Sigmoid colon (tissue), 7 donors: ENCODE measurements around the gene METRN. TPM values are rescaled to one million over a fixed set of nuclear protein-coding genes. Genes with fewer than 3 reads are reported as not detected.

Source experiments
- DNase-seq: peaks from one replicate; pipeline ENCODE4 v3.0.0-alpha.2; 2019
- H3K27ac ChIP-seq, 4 donors: fragments of 200-600 bp; sonication (generic); one replicate each; pipeline ENCODE4 v1.5.1; 2016 to 2019; ENCODE audit warnings: mild to moderate bottlenecking in 1 of 4
- H3K27me3 ChIP-seq, 3 donors: fragments of 200-600 bp; sonication (generic); one replicate each; pipeline ENCODE4 v1.5.1; 2019; ENCODE audit warnings: mild to moderate bottlenecking in 1 of 3
- H3K36me3 ChIP-seq, 4 donors: fragments of 200-600 bp; sonication (generic); one replicate each; pipeline ENCODE4 v1.5.1; 2016 to 2019
- H3K4me1 ChIP-seq, 4 donors: fragments of 200-600 bp; sonication (generic); one replicate each; pipeline ENCODE4 v1.5.1; 2017 to 2019
- H3K4me3 ChIP-seq, 4 donors: fragments of 200-600 bp; sonication (generic); one replicate each; pipeline ENCODE4 v1.5.1; 2017 to 2019; ENCODE audit warnings: mild to moderate bottlenecking in 2 of 4, moderate library complexity in 1 of 4
- H3K9me3 ChIP-seq, 4 donors: fragments of 200-600 bp in 3 of 4; sonication (generic) in 3 of 4; one replicate each; pipeline versions ENCODE4 v1.5.1 to v1.6.1; 2013 to 2019
- CTCF ChIP-seq, 4 experiments: fragments of 450-650 bp in 3 of 4; fragments of 200-600 bp in 1 of 4; IDR thresholded peaks; one replicate each; pipeline ENCODE4 v1.5.1; 2016 to 2019; ENCODE audit warnings: antibody characterized with exemption in 4 of 4, mild to moderate bottlenecking in 3 of 4, moderate library complexity in 2 of 4
- EP300 ChIP-seq, 4 donors: sonication (generic); formaldehyde crosslinking; IDR thresholded peaks; one replicate each; pipeline ENCODE4 v1.6.1; 2017; ENCODE audit warnings: antibody characterized with exemption in 4 of 4
- POLR2A ChIP-seq, 2 donors: fragments of 450-650 bp; IDR thresholded peaks; one replicate each; pipeline ENCODE4 v1.6.1; 2016; ENCODE audit warnings: antibody characterized with exemption in 2 of 2, mild to moderate bottlenecking in 2 of 2, moderate library complexity in 2 of 2
- POLR2AphosphoS5 ChIP-seq, 4 donors: sonication (generic); formaldehyde crosslinking; IDR thresholded peaks; one replicate each; pipeline ENCODE4 v1.6.1; 2017; ENCODE audit warnings: antibody characterized with exemption in 4 of 4
- WGBS, 2 donors: extraction: QIAGEN DNeasy Blood & Tissue Kit; methylation state at CpG; one replicate each; pipeline ENCODE4 v1.1.7; 2013; 5-methylcytosine and 5-hydroxymethylcytosine counted together
- intact Hi-C: fragments of 100-400 bp; cut with DNase I; formaldehyde crosslinking; loops from one replicate; pipeline ENCODE4 v1.15.1; 2023
- polyA plus RNA-seq, 3 donors: library from polyadenylated mRNA; stranded (reverse); fragments of 200-250 nt; gene quantifications; one replicate each; pipeline ENCODE4 v1.2.3, GENCODE V29; 2013
- total RNA-seq, 4 donors: library from RNA; depleted of rRNA; stranded (reverse); fragments of >200 nt; gene quantifications; one replicate each; pipeline ENCODE4 v1.1.0, GENCODE V29; 2016
- donor health status: healthy with polysubstance abuse.
- donor health status: Bipolar disorder and iron deficiency.
- donor health status: healthy.

Gene METRN
- total and polyA plus RNA-seq, 7 donors = 16.5 to 49.9 (median 31.8) TPM

- H3K27ac ChIP-seq = no peak overlapping the region
- no peaks in the 10 kb centered on the region for H3K36me3 ChIP-seq
- intact Hi-C loops = no loop called here
- peaks cover 0 to 19% (median 11%) of the 10 kb centered on the region in 4 donors for H3K4me1 ChIP-seq
- no peak for DNase-seq
- WGBS, 2 donors = 68 to 76% methylated on average over 7 of the region's 7 CpGs
- peaks cover 75 to 98% (median 97%) of the 10 kb centered on the region in 3 donors for H3K27me3 ChIP-seq
- TF ChIP-seq CTCF (IDR thresholded peaks at IDR 0.05) = no peak
- H3K4me3 ChIP-seq = no peak overlapping the region
- H3K9me3 ChIP-seq = no peaks in the 10 kb centered on the region
Measured at GRCh38 chr16:704047-704446, 10.9 kb upstream of the METRN start.

- H3K36me3 ChIP-seq = no peaks in the 10 kb centered on the region
- DNase-seq = no peak
- no peak overlapping the region for H3K27ac ChIP-seq
- no peaks in the 10 kb centered on the region for H3K9me3 ChIP-seq
- WGBS, 2 donors = 11 to 15% methylated on average over 50 of the region's 50 CpGs
- no peak for TF ChIP-seq EP300 (IDR thresholded peaks at IDR 0.05)
- no peak for TF ChIP-seq CTCF (IDR thresholded peaks at IDR 0.05)
- TF ChIP-seq POLR2A (IDR thresholded peaks at IDR 0.05) = no peak
- no peak for TF ChIP-seq POLR2AphosphoS5 (IDR thresholded peaks at IDR 0.05)
- H3K27me3 ChIP-seq = peaks cover 72 to 98% (median 96%) of the 10 kb centered on the region in 3 donors
- H3K4me1 ChIP-seq = peaks cover 0 to 21% (median 12%) of the 10 kb centered on the region in 4 donors
- no peak overlapping the region for H3K4me3 ChIP-seq
- intact Hi-C loops = no loop called here
Measured at GRCh38 chr16:704552-705380, 10.2 kb upstream of the METRN start.

- H3K27me3 ChIP-seq = peaks cover 68 to 98% (median 96%) of the 10 kb centered on the region in 3 donors
- H3K4me3 ChIP-seq = no peak within 1 kb of the TSS
- intact Hi-C loops = no loop called here
- H3K9me3 ChIP-seq = no peaks in the 10 kb centered on the region
- peaks cover 0 to 24% (median 15%) of the 10 kb centered on the region in 4 donors for H3K4me1 ChIP-seq
- no peak for DNase-seq
- no peaks in the 10 kb centered on the region for H3K36me3 ChIP-seq
- WGBS, 2 donors = 1 to 2% methylated on average over 115 of the region's 115 CpGs
- TF ChIP-seq POLR2A (IDR thresholded peaks at IDR 0.05) (no peak), EP300 (IDR thresholded peaks at IDR 0.05) (no peak), POLR2AphosphoS5 (IDR thresholded peaks at IDR 0.05) (no peak), CTCF (IDR thresholded peaks at IDR 0.05) (no peak)
- no peak within 1 kb of the TSS for H3K27ac ChIP-seq
Measured at GRCh38 chr16:705431-706188, 9.3 kb upstream of the METRN start, which contains the start of gene FBXL16. Gene FBXL16, minus strand, starts transcription at chr16:705801. Its CDS starts 8,396 bp downstream, at chr16:697405.

- 4 to 6% methylated on average over 49 of the region's 49 CpGs for WGBS, 2 donors
- TF ChIP-seq CTCF (IDR thresholded peaks at IDR 0.05) (no peak), POLR2AphosphoS5 (IDR thresholded peaks at IDR 0.05) (no peak), EP300 (IDR thresholded peaks at IDR 0.05) (no peak), POLR2A (IDR thresholded peaks at IDR 0.05) (no peak)
- H3K9me3 ChIP-seq = no peaks in the 10 kb centered on the region
- peaks cover 66 to 98% (median 96%) of the 10 kb centered on the region in 3 donors for H3K27me3 ChIP-seq
- H3K27ac ChIP-seq = no peak overlapping the region
- no peak for DNase-seq
- H3K36me3 ChIP-seq = no peaks in the 10 kb centered on the region
- H3K4me3 ChIP-seq = no peak overlapping the region
- intact Hi-C loops = no loop called here
- peaks cover 0 to 20% (median 9%) of the 10 kb centered on the region in 4 donors for H3K4me1 ChIP-seq
Measured at GRCh38 chr16:706189-707061, 8.5 kb upstream of the METRN start.
